ENCODE data around the gene SAXO2.

- no peak for TF ChIP-seq RXRA (IDR thresholded peaks at IDR 0.05; ENCODE audit: insufficient read depth, low read depth, low read length)
- no peak for TF ChIP-seq GABPA (IDR thresholded peaks at IDR 0.05; ENCODE audit: borderline replicate concordance, insufficient read depth, low read length)
- TF ChIP-seq CTBP2 (IDR thresholded peaks at IDR 0.05; ENCODE audit: borderline replicate concordance, insufficient read depth, insufficient read length, low read length), result no peak
- no peak for TF ChIP-seq CTCF (IDR thresholded peaks at IDR 0.05; ENCODE audit: control extremely low read depth in 1 of 3, insufficient read depth in 1 of 3, low read depth in 1 of 3, low read length in 3 of 3)
- TF ChIP-seq YY1 (IDR thresholded peaks at IDR 0.05; ENCODE audit: low read depth, low read length), result no peak
- no peak for TF ChIP-seq TBP (IDR thresholded peaks at IDR 0.05; ENCODE audit: low read depth, low read length)
- no peak for TF ChIP-seq POLR2AphosphoS5 (IDR thresholded peaks at IDR 0.05; ENCODE audit: low read depth, low read length)
- no peak for TF ChIP-seq EZH2 (IDR thresholded peaks at IDR 0.05; ENCODE audit: low read depth, low read length, severe bottlenecking)
- TF ChIP-seq RBBP5 (IDR thresholded peaks at IDR 0.05; ENCODE audit: borderline replicate concordance, low read depth, low read length), result no peak
- no peak for TF ChIP-seq CHD7 (IDR thresholded peaks at IDR 0.05; ENCODE audit: insufficient replicate concordance, low read length)
- no peak for TF ChIP-seq JUND (IDR thresholded peaks at IDR 0.05; ENCODE audit: low read length)
- no peak for TF ChIP-seq ASH2L (IDR thresholded peaks at IDR 0.05; ENCODE audit: low read length)
- TF ChIP-seq ATF2 (IDR thresholded peaks at IDR 0.05; ENCODE audit: low read length), result no peak
- no peak for TF ChIP-seq POLR2A (IDR thresholded peaks at IDR 0.05; ENCODE audit: control extremely low read depth in 1 of 2, low read depth in 2 of 2, low read length in 2 of 2)
These were observed 35.4 kb downstream of the SAXO2 start for GRCh38 chr15:82298032-82298431.
